Measurements from ENCODE around the gene ENKD1. TPM values are rescaled to one million over a fixed set of nuclear protein-coding genes. Genes with fewer than 3 reads are reported as not detected.

Gene ENKD1
- total and polyA plus RNA-seq, 2 of the 13 experiments (the other 11 are each of a cell fraction or from before 2014, with no cell fraction given), result 10.8 to 20.8 TPM

GRCh38 chr16:67648764-67649407 lies 17.7 kb downstream of the ENKD1 start:
- CTCF ChIA-PET (ENCODE audit: low intra/inter-chr PET ratio, low total read pairs), result no interaction called here
- POLR2A ChIA-PET, result interaction anchor here (0.8 to 1.3 kb wide), 2 partner anchors 11 to 128 kb away, joined by 3 read pairs; partner anchors contain the start of gene ACD
- peaks cover 37% of the 10 kb centered on the region for H3K4me1 ChIP-seq (ENCODE audit: insufficient read depth, low read length)
- DNase-seq (ENCODE audit: low spot score) (no peak), ATAC-seq (no peak), FAIRE-seq (no peak)
- peaks cover 11% of the 10 kb centered on the region for H4K20me1 ChIP-seq (ENCODE audit: insufficient read depth, low read length)
- H3K4me2 ChIP-seq (ENCODE audit: low read depth, low read length), result peak overlapping the region; percentile 48
- in situ Hi-C loops (cut with HindIII; ENCODE audit: extremely low pct_ligation_motif_present, low pct_unique_long_range_greater_than_20kb), result loop anchor here (5.0 kb wide), 1 partner anchor 102 kb away; no protein-coding TSS in a partner anchor
- H3K36me3 ChIP-seq (replicated peaks in 1 of 2; ENCODE audit: control insufficient read depth in 1 of 2, insufficient read depth in 2 of 2, low read length in 2 of 2), result no peaks in the 10 kb centered on the region
- no peak overlapping the region for H3K9ac ChIP-seq (ENCODE audit: insufficient read depth, low read depth, low read length)
- H3K4me3 ChIP-seq (replicated peaks in 1 of 3; ENCODE audit: insufficient read depth in 1 of 3, low read depth in 2 of 3, low read length in 3 of 3), result peak overlapping the region in 1 of 3 experiments; percentile 44; a peak in 1 of 6 replicates
- H3K27me3 ChIP-seq (ENCODE audit: control insufficient read depth in 1 of 2, insufficient read depth in 2 of 2, low read length in 2 of 2), result peaks cover 18 to 79% of the 10 kb centered on the region in 2 experiments
- no peak for TF ChIP-seq ARID5B (CRISPR knock-in tag; IDR thresholded peaks at IDR 0.05)
- TF ChIP-seq, protein P1, sequence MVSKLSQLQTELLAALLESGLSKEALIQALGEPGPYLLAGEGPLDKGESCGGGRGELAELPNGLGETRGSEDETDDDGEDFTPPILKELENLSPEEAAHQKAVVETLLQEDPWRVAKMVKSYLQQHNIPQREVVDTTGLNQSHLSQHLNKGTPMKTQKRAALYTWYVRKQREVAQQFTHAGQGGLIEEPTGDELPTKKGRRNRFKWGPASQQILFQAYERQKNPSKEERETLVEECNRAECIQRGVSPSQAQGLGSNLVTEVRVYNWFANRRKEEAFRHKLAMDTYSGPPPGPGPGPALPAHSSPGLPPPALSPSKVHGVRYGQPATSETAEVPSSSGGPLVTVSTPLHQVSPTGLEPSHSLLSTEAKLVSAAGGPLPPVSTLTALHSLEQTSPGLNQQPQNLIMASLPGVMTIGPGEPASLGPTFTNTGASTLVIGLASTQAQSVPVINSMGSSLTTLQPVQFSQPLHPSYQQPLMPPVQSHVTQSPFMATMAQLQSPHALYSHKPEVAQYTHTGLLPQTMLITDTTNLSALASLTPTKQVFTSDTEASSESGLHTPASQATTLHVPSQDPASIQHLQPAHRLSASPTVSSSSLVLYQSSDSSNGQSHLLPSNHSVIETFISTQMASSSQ (IDR thresholded peaks at IDR 0.05; ENCODE audit: low read depth), result no peak
- TF ChIP-seq, protein P1 (CRISPR knock-in tag; IDR thresholded peaks at IDR 0.05; ENCODE audit: borderline replicate concordance), result 0 out of 2 replicates have a peak, but pooled peaks have one; percentile 1
- TF ChIP-seq NFE2L1 (CRISPR knock-in tag; IDR thresholded peaks at IDR 0.05; ENCODE audit: borderline replicate concordance), result 0 out of 2 replicates have a peak, but pooled peaks have one; percentile 40
- TF ChIP-seq EZH2 (conservative IDR thresholded peaks at IDR 0.05; ENCODE audit: low read depth, low read length), result peak; percentile 28; the same call in 1 of the 2 replicates
- 46% methylated on average over 27 of the region's 35 CpGs for WGBS (ENCODE audit: low lambda C conversion rate)
- no peak overlapping the region for H3K27ac ChIP-seq (ENCODE audit: extremely low read length, insufficient read depth, low read length)
- no peaks in the 10 kb centered on the region for H3K9me3 ChIP-seq (ENCODE audit: low read length)
- H2AFZ ChIP-seq (ENCODE audit: low read length), result no peak overlapping the region
- H3K79me2 ChIP-seq (ENCODE audit: insufficient read depth, low read length), result no peaks in the 10 kb centered on the region
- BruUV-seq (replicated peaks), result no TSS peak
- intact Hi-C loops (cut with micrococcal nuclease; ENCODE audit: unreplicated experiment), result no loop called here

Data from HepG2 (cell line).